ENCODE measurements around the gene TSPAN16. TPM values are rescaled to one million over a fixed set of nuclear protein-coding genes. Genes with fewer than 3 reads are reported as not detected.
A peak's percentile ranks its signal among the peaks of the same experiment; 100 is the strongest.

Gene TSPAN16
- total and polyA plus RNA-seq, 2 of the 13 experiments (the other 11 are each of a cell fraction or from before 2014, with no cell fraction given), result not detected

DNA sequence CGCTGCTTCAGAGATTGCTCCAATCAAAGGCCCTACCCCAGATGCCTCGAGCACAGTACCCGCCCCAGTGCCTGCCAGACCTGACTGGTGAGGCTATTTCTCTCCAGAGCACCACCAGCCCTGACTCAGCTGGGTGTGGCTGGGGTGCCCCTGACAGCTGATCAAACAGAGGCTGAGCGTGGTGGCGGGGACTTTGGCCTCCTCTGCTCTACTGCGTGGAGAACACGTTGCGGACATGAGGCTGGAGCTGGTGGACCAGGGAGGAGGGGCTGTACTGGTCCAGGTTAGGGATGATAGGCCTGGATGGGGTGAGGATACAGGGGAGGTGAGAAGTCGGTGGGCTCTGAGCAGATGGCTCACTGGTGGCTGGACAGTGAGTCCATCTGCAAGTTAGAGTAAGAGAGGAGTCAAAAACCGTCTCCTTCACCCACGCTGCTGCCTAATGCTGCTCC lies 30.1 kb upstream of the TSPAN16 start (continued):
- no peak for TF ChIP-seq HNRNPLL (IDR thresholded peaks at IDR 0.05; ENCODE audit: low read depth, low read length, poor library complexity, severe bottlenecking)
- TF ChIP-seq, protein P1, sequence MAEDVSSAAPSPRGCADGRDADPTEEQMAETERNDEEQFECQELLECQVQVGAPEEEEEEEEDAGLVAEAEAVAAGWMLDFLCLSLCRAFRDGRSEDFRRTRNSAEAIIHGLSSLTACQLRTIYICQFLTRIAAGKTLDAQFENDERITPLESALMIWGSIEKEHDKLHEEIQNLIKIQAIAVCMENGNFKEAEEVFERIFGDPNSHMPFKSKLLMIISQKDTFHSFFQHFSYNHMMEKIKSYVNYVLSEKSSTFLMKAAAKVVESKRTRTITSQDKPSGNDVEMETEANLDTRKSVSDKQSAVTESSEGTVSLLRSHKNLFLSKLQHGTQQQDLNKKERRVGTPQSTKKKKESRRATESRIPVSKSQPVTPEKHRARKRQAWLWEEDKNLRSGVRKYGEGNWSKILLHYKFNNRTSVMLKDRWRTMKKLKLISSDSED (CRISPR knock-in tag; IDR thresholded peaks at IDR 0.05), result 0 out of 2 replicates have a peak, but pooled peaks have one; percentile 72
- 0 out of 2 replicates have a peak, but pooled peaks have one; percentile 74 for TF ChIP-seq ZNF546 (CRISPR knock-in tag; conservative IDR thresholded peaks at IDR 0.05)
- TF ChIP-seq ZIK1 (CRISPR knock-in tag; IDR thresholded peaks at IDR 0.05; ENCODE audit: borderline replicate concordance, low read depth), result peak; percentile 89; the same call in 1 of the 2 replicates
- no peak for TF ChIP-seq U2AF2 (IDR thresholded peaks at IDR 0.05; ENCODE audit: low read depth, low read length)
- TF ChIP-seq BRD4 (CRISPR knock-in tag; IDR thresholded peaks at IDR 0.05), result no peak
- TF ChIP-seq, protein P2, sequence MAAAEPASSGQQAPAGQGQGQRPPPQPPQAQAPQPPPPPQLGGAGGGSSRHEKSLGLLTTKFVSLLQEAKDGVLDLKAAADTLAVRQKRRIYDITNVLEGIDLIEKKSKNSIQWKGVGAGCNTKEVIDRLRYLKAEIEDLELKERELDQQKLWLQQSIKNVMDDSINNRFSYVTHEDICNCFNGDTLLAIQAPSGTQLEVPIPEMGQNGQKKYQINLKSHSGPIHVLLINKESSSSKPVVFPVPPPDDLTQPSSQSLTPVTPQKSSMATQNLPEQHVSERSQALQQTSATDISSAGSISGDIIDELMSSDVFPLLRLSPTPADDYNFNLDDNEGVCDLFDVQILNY (CRISPR knock-in tag; conservative IDR thresholded peaks at IDR 0.05), result no peak
- TF ChIP-seq PAWR (CRISPR knock-in tag; IDR thresholded peaks at IDR 0.05; ENCODE audit: borderline replicate concordance), result no peak
- TF ChIP-seq, protein P3, sequence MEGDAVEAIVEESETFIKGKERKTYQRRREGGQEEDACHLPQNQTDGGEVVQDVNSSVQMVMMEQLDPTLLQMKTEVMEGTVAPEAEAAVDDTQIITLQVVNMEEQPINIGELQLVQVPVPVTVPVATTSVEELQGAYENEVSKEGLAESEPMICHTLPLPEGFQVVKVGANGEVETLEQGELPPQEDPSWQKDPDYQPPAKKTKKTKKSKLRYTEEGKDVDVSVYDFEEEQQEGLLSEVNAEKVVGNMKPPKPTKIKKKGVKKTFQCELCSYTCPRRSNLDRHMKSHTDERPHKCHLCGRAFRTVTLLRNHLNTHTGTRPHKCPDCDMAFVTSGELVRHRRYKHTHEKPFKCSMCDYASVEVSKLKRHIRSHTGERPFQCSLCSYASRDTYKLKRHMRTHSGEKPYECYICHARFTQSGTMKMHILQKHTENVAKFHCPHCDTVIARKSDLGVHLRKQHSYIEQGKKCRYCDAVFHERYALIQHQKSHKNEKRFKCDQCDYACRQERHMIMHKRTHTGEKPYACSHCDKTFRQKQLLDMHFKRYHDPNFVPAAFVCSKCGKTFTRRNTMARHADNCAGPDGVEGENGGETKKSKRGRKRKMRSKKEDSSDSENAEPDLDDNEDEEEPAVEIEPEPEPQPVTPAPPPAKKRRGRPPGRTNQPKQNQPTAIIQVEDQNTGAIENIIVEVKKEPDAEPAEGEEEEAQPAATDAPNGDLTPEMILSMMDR (CRISPR knock-in tag; IDR thresholded peaks at IDR 0.05), result peak; percentile 44
- TF ChIP-seq ZNF839 (CRISPR knock-in tag; IDR thresholded peaks at IDR 0.05; ENCODE audit: borderline replicate concordance), result peak; percentile 46; the same call in 1 of the 2 replicates
- TF ChIP-seq IRF2 (CRISPR knock-in tag; IDR thresholded peaks at IDR 0.05), result peak; percentile 98
- TF ChIP-seq, protein P4, sequence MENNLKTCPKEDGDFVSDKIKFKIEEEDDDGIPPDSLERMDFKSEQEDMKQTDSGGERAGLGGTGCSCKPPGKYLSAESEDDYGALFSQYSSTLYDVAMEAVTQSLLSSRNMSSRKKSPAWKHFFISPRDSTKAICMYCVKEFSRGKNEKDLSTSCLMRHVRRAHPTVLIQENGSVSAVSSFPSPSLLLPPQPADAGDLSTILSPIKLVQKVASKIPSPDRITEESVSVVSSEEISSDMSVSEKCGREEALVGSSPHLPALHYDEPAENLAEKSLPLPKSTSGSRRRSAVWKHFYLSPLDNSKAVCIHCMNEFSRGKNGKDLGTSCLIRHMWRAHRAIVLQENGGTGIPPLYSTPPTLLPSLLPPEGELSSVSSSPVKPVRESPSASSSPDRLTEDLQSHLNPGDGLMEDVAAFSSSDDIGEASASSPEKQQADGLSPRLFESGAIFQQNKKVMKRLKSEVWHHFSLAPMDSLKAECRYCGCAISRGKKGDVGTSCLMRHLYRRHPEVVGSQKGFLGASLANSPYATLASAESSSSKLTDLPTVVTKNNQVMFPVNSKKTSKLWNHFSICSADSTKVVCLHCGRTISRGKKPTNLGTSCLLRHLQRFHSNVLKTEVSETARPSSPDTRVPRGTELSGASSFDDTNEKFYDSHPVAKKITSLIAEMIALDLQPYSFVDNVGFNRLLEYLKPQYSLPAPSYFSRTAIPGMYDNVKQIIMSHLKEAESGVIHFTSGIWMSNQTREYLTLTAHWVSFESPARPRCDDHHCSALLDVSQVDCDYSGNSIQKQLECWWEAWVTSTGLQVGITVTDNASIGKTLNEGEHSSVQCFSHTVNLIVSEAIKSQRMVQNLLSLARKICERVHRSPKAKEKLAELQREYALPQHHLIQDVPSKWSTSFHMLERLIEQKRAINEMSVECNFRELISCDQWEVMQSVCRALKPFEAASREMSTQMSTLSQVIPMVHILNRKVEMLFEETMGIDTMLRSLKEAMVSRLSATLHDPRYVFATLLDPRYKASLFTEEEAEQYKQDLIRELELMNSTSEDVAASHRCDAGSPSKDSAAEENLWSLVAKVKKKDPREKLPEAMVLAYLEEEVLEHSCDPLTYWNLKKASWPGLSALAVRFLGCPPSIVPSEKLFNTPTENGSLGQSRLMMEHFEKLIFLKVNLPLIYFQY (CRISPR knock-in tag; IDR thresholded peaks at IDR 0.05; ENCODE audit: borderline replicate concordance), result peak; percentile 87; the same call in 1 of the 2 replicates
- peak; percentile 84 for TF ChIP-seq KDM1A (CRISPR knock-in tag; IDR thresholded peaks at IDR 0.05)
- TF ChIP-seq, protein P5, sequence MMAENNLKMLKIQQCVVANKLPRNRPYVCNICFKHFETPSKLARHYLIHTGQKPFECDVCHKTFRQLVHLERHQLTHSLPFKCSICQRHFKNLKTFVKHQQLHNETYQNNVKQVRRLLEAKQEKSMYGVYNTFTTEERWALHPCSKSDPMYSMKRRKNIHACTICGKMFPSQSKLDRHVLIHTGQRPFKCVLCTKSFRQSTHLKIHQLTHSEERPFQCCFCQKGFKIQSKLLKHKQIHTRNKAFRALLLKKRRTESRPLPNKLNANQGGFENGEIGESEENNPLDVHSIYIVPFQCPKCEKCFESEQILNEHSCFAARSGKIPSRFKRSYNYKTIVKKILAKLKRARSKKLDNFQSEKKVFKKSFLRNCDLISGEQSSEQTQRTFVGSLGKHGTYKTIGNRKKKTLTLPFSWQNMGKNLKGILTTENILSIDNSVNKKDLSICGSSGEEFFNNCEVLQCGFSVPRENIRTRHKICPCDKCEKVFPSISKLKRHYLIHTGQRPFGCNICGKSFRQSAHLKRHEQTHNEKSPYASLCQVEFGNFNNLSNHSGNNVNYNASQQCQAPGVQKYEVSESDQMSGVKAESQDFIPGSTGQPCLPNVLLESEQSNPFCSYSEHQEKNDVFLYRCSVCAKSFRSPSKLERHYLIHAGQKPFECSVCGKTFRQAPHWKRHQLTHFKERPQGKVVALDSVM (CRISPR knock-in tag; IDR thresholded peaks at IDR 0.05), result peak; percentile 96
- TF ChIP-seq CHD2 (IDR thresholded peaks at IDR 0.05; ENCODE audit: low read depth, low read length), result no peak
